GM13977 (cell line): ENCODE data around the gene PRMT9.

ENCODE experiments used
- DNase-seq: peaks from one replicate; pipeline ENCODE4 v3.0.0; 2012; ENCODE audit warnings: low spot score
- CTCF ChIP-seq: IDR thresholded peaks from 2 replicates; pipeline ENCODE4 v1.5.1; 2012; ENCODE audit warnings: mild to moderate bottlenecking, control low read depth; ENCODE audit not compliant: insufficient read depth; ENCODE audit errors: extremely low read depth, missing control alignments
- in situ Hi-C: fragments of 300-500 bp; cut with MboI; formaldehyde crosslinking; loops from one replicate; pipeline ENCODE4 v1.12.0; 2022; ENCODE audit warnings: low sequenced_read_pairs, low pct_unique_long_range_greater_than_20kb, mixed read lengths, inconsistent platforms; ENCODE audit not compliant: unreplicated experiment

Gene PRMT9

GRCh38 chr4:147626903-147627302 is 57.1 kb downstream of the PRMT9 start:
- DNase-seq, result no peak
- no peak for TF ChIP-seq CTCF

DNA sequence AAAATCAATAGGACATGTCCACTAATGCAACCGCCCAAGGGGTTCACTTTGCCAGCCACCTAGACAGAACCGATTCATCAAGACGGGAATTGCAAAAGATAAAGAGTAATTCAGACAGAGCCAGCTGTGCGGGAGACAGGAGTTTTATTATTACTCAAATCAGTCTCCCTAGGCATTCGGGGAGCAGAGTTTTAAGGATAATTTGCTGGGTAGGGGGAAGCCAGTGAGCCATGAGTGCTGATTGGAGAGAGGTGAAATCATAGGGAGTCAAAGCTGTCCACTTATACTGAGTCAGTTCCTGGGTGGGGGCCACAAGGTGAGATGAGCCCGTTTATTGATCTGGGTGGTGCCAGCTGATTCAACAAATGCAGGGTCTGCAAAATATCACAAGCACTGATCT is 58.2 kb downstream of the PRMT9 start:
- in situ Hi-C loops, result no loop called here
- DNase-seq, result no peak
- TF ChIP-seq CTCF, result no peak

More at GRCh38 chr4:147626903-147627302, 57.1 kb downstream of the PRMT9 start:
- in situ Hi-C loops, result no loop called here

GRCh38 chr4:147620315-147620714 is 63.6 kb downstream of the PRMT9 start:
- no peak for TF ChIP-seq CTCF

DNA sequence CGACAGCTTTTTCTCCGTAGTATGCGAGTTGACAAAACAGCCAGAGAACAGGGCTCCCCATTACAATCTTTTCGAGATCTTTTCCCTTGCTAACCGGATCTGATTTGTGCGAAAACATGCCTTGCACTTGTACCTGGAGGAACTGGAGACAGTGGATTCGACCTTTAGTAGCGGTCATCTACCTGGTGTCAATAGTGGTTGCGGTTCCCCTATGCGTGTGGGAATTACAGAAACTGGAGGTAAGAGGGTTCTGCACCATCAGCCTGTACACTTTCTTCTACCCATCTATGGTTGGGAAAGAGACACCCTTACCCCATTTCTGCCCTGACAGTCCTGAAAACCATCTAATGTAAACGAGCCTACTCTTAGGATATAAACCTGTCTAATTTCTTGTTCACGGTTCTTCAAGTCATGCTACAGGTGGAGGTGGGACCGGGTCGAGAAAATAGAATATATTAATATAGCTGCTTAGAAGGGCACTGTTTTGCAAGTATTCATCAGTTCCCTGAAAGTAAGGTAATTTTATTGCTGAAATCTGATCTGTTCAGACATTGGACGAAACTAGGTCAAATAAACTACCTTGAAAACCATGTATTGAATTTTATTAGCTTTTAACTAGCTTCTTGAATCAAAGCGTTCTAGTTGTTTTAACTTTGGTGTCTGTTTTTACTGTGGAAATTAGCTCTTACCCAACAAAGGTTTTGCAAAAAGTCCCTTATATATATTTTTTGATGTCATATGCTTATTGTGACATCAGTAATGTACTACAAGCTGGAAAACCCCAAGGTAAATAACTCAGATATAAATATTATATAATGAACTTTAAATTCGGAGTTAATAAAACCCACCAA is 65.9 kb downstream of the PRMT9 start:
- TF ChIP-seq CTCF, result no peak
- DNase-seq, result no peak
- in situ Hi-C loops, result no loop called here

More at GRCh38 chr4:147620315-147620714, 63.6 kb downstream of the PRMT9 start:
- in situ Hi-C loops, result no loop called here
- DNase-seq, result no peak

DNA sequence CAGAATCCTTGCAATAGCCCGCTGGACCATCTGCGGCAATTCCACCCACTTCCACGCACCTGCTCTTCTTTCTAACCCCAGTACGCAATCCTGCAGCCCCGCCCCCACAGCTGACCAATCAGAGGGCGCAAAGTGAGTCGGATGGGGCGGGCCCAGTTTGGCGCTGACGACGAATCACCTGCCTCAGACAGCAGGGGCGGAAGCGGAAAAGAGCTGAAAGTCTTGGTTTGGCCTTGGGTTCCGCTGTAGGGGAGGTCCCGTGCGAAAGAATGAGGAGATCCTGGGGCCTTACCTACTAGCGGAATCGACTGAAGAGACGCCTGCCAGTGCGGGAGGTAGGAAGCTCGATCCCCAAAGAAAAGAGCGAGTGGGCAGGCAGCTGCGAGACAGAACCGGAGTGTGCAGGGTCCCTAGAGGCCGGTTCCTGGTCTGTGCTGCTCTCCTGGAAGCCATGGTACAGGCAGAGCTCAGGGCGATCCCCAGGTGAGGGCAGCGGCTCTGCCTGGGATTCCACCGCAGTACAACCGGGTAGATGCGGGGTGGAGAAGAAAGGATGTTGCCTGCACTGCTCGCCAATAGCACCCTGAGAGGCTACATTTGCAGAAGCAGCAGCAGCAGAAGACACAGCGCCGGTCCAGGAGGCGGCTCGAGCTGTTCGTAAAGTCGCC is 66.7 kb downstream of the PRMT9 start, which contains the start of gene TMEM184C:
Gene TMEM184C, plus strand, starts transcription at position 225 of the 668 bp plus-strand sequence. CDS start 560 bp downstream, outside the sequence.
- in situ Hi-C loops, result no loop called here
- DNase-seq, result peak; percentile 87
- no peak for TF ChIP-seq CTCF

DNA sequence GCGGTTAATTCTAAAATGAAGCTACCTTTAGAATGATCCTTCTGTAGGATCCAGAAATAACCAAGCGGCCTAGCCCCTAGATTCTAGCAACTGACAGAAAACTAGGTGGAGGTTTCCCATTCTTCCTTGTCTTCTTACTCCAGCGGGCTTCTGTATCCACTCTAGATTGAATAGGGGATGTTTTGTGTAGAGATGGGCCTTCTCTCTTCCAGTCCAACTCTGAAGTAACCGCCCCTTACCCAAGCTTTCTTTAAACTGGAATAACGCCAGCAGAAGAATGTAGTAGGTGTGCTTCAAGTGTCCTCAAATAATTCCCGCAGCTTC is 67.2 kb downstream of the PRMT9 start:
- in situ Hi-C loops, result no loop called here
- no peak for TF ChIP-seq CTCF
- peak; percentile 13 for DNase-seq
